Measurements from ENCODE around the gene ACLY. TPM values are rescaled to one million over a fixed set of nuclear protein-coding genes. Genes with fewer than 3 reads are reported as not detected.

Gene ACLY
- total and polyA plus RNA-seq, 2 of the 13 experiments (the other 11 are each of a cell fraction or from before 2014, with no cell fraction given): 111 to 218 TPM

DNA sequence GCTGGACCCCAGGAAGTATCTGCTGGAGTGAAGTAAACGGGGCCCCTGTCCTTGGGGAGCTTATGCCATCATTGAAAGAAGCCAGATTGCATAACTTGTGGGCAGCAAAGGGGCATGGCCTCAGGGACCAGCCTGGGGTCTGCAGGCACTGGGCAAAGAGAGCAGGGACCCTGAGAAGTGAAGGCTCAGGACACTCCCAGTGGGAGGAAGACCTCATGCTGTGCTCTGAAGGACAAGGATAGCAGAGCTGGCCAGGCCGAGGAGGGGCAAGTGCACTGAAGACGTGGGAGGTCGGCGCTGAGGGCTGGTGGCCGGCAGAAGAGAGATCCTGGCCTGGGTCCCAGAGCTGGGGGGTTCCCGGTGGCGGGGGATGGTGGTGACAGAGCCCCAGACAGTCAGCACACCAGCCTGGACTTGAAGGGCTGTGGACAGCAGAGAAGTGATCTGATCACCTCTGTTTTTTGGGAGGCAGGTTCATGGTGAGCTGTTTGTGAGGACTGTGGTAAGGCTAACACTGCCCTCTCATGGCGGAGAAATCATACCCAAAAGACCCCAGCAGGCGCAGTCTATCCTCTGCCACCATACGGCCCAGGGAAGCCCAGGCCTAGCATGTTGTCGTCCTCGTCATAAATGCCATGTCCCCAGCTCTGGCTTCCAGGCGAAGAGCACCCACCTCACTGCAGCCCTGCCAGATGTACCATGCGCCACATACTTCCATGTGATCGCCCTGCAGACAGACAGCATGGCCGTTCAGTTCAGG is 40.8 kb upstream of the ACLY start (continued):
- TF ChIP-seq, protein P1, sequence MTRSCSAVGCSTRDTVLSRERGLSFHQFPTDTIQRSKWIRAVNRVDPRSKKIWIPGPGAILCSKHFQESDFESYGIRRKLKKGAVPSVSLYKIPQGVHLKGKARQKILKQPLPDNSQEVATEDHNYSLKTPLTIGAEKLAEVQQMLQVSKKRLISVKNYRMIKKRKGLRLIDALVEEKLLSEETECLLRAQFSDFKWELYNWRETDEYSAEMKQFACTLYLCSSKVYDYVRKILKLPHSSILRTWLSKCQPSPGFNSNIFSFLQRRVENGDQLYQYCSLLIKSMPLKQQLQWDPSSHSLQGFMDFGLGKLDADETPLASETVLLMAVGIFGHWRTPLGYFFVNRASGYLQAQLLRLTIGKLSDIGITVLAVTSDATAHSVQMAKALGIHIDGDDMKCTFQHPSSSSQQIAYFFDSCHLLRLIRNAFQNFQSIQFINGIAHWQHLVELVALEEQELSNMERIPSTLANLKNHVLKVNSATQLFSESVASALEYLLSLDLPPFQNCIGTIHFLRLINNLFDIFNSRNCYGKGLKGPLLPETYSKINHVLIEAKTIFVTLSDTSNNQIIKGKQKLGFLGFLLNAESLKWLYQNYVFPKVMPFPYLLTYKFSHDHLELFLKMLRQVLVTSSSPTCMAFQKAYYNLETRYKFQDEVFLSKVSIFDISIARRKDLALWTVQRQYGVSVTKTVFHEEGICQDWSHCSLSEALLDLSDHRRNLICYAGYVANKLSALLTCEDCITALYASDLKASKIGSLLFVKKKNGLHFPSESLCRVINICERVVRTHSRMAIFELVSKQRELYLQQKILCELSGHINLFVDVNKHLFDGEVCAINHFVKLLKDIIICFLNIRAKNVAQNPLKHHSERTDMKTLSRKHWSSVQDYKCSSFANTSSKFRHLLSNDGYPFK (CRISPR knock-in tag; IDR thresholded peaks at IDR 0.05; ENCODE audit: borderline replicate concordance): peak; percentile 79
- 0 out of 2 replicates have a peak, but pooled peaks have one; percentile 18 for TF ChIP-seq MTF2 (CRISPR knock-in tag; IDR thresholded peaks at IDR 0.05; ENCODE audit: borderline replicate concordance)
- peak; percentile 90 for TF ChIP-seq ZSCAN21 (CRISPR knock-in tag; IDR thresholded peaks at IDR 0.05; ENCODE audit: borderline replicate concordance)
- TF ChIP-seq, protein P2, sequence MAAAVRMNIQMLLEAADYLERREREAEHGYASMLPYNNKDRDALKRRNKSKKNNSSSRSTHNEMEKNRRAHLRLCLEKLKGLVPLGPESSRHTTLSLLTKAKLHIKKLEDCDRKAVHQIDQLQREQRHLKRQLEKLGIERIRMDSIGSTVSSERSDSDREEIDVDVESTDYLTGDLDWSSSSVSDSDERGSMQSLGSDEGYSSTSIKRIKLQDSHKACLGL (CRISPR knock-in tag; IDR thresholded peaks at IDR 0.05): no peak; the same call in 1 of the 2 replicates
- peak; percentile 70; the same call in 1 of the 2 replicates for TF ChIP-seq GATAD1 (CRISPR knock-in tag; IDR thresholded peaks at IDR 0.05)
- no peak for TF ChIP-seq HOXA9 (CRISPR knock-in tag; IDR thresholded peaks at IDR 0.05; ENCODE audit: borderline replicate concordance)
- TF ChIP-seq ZNF724P (CRISPR knock-in tag; IDR thresholded peaks at IDR 0.05; ENCODE audit: borderline replicate concordance): 0 out of 2 replicates have a peak, but pooled peaks have one; percentile 34
- peak; percentile 47; the same call in 1 of the 2 replicates for TF ChIP-seq LCORL (IDR thresholded peaks at IDR 0.05)
- peak; percentile 97 for TF ChIP-seq LCORL (CRISPR knock-in tag; IDR thresholded peaks at IDR 0.05)
- TF ChIP-seq, protein P3, sequence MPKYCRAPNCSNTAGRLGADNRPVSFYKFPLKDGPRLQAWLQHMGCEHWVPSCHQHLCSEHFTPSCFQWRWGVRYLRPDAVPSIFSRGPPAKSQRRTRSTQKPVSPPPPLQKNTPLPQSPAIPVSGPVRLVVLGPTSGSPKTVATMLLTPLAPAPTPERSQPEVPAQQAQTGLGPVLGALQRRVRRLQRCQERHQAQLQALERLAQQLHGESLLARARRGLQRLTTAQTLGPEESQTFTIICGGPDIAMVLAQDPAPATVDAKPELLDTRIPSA (CRISPR knock-in tag; IDR thresholded peaks at IDR 0.05; ENCODE audit: borderline replicate concordance): no peak
- peak; percentile 64; the same call in 1 of the 2 replicates for TF ChIP-seq SP4 (CRISPR knock-in tag; IDR thresholded peaks at IDR 0.05)
- 0 out of 2 replicates have a peak, but pooled peaks have one; percentile 44 for TF ChIP-seq RBAK (CRISPR knock-in tag; IDR thresholded peaks at IDR 0.05)
- TF ChIP-seq, protein P4, sequence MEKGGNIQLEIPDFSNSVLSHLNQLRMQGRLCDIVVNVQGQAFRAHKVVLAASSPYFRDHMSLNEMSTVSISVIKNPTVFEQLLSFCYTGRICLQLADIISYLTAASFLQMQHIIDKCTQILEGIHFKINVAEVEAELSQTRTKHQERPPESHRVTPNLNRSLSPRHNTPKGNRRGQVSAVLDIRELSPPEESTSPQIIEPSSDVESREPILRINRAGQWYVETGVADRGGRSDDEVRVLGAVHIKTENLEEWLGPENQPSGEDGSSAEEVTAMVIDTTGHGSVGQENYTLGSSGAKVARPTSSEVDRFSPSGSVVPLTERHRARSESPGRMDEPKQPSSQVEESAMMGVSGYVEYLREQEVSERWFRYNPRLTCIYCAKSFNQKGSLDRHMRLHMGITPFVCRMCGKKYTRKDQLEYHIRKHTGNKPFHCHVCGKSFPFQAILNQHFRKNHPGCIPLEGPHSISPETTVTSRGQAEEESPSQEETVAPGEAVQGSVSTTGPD (CRISPR knock-in tag; IDR thresholded peaks at IDR 0.05): no peak
- peak; percentile 90 for TF ChIP-seq STAG1 (CRISPR knock-in tag; IDR thresholded peaks at IDR 0.05)
- TF ChIP-seq ZNF501 (CRISPR knock-in tag; IDR thresholded peaks at IDR 0.05): peak; percentile 44; the same call in 1 of the 2 replicates
- TF ChIP-seq RFXAP (CRISPR knock-in tag; IDR thresholded peaks at IDR 0.05; ENCODE audit: borderline replicate concordance): peak; percentile 32; the same call in 1 of the 2 replicates
- TF ChIP-seq NR2F1 (CRISPR knock-in tag; IDR thresholded peaks at IDR 0.05): no peak
- TF ChIP-seq, protein P5, sequence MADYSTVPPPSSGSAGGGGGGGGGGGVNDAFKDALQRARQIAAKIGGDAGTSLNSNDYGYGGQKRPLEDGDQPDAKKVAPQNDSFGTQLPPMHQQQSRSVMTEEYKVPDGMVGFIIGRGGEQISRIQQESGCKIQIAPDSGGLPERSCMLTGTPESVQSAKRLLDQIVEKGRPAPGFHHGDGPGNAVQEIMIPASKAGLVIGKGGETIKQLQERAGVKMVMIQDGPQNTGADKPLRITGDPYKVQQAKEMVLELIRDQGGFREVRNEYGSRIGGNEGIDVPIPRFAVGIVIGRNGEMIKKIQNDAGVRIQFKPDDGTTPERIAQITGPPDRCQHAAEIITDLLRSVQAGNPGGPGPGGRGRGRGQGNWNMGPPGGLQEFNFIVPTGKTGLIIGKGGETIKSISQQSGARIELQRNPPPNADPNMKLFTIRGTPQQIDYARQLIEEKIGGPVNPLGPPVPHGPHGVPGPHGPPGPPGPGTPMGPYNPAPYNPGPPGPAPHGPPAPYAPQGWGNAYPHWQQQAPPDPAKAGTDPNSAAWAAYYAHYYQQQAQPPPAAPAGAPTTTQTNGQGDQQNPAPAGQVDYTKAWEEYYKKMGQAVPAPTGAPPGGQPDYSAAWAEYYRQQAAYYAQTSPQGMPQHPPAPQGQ (CRISPR knock-in tag; IDR thresholded peaks at IDR 0.05; ENCODE audit: borderline replicate concordance): 0 out of 2 replicates have a peak, but pooled peaks have one; percentile 81
- TF ChIP-seq, protein P6, sequence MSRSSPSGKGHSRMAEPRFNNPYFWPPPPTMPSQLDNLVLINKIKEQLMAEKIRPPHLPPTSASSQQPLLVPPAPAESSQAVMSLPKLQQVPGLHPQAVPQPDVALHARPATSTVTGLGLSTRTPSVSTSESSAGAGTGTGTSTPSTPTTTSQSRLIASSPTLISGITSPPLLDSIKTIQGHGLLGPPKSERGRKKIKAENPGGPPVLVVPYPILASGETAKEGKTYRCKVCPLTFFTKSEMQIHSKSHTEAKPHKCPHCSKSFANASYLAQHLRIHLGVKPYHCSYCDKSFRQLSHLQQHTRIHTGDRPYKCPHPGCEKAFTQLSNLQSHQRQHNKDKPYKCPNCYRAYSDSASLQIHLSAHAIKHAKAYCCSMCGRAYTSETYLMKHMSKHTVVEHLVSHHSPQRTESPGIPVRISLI (CRISPR knock-in tag; IDR thresholded peaks at IDR 0.05; ENCODE audit: borderline replicate concordance): peak; percentile 68; the same call in 1 of the 2 replicates

Data from HepG2 (cell line).